ENCODE results near the gene SLC4A2.

The SLC4A2 gene

DNA sequence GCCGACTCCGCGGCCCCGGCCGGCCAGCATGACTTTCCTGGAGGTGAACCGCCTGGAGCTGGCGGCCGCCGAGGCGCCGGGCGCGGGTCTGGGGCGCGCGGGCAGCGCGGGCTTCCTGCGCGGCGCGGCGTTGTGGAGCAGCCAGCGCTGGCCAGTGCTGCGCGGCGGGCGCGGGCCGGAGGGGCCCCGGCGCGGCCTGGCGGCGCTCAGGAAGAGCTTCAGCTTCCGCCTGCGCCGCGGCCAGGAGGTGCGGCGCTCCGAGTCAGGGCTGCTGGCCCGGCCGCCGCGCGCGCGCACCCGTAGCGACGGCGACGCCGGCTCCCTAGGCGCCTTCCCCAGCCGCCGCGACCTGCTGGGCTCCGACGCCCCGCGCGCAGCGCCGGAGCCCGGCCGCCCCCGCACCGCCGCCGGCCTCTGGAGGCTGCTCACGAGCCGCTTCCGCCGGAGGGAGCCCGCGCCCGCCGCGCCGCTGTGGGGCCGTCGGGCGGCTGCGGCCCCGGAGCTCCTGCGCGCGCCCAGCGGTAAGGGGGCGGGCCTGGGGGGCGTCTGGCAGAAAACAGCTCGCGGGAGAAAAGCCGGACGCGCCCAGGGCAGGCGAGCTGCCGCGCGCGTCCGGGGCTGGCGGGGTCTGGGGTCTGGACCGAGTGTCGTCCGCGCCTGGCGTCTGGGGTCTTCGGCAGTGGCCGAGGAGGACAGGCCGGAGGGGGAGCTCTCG lies 55.9 kb downstream of the SLC4A2 start:
- Histone ChIP-seq H4K20me1 (ENCODE audit: insufficient read depth, low read length) (peaks cover 30% of the 10 kb centered on the region), H2AFZ (ENCODE audit: low read depth, low read length) (no peak overlapping the region), H3K27ac (ENCODE audit: low read length) (no peak overlapping the region), H3K4me2 (ENCODE audit: low read length) (no peak overlapping the region), H3K4me1 (ENCODE audit: low read length) (no peaks in the 10 kb centered on the region), H3K27me3 (ENCODE audit: low read depth, low read length) (no peaks in the 10 kb centered on the region), H3K9me3 (ENCODE audit: insufficient read depth, low read length) (no peaks in the 10 kb centered on the region), H3K4me3 (ENCODE audit: low read length) (no peak overlapping the region), H3K9ac (ENCODE audit: low read length) (no peak overlapping the region), H3K36me3 (replicated peaks; ENCODE audit: low read depth, low read length) (no peaks in the 10 kb centered on the region), H3K79me2 (ENCODE audit: low read length) (peaks cover 12% of the 10 kb centered on the region; the same call in 1 of the 2 replicates)
- no peak for TF ChIP-seq EZH2phosphoT487 (IDR thresholded peaks at IDR 0.05; ENCODE audit: low read depth)
- TF ChIP-seq, protein P1, sequence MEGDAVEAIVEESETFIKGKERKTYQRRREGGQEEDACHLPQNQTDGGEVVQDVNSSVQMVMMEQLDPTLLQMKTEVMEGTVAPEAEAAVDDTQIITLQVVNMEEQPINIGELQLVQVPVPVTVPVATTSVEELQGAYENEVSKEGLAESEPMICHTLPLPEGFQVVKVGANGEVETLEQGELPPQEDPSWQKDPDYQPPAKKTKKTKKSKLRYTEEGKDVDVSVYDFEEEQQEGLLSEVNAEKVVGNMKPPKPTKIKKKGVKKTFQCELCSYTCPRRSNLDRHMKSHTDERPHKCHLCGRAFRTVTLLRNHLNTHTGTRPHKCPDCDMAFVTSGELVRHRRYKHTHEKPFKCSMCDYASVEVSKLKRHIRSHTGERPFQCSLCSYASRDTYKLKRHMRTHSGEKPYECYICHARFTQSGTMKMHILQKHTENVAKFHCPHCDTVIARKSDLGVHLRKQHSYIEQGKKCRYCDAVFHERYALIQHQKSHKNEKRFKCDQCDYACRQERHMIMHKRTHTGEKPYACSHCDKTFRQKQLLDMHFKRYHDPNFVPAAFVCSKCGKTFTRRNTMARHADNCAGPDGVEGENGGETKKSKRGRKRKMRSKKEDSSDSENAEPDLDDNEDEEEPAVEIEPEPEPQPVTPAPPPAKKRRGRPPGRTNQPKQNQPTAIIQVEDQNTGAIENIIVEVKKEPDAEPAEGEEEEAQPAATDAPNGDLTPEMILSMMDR (IDR thresholded peaks at IDR 0.05; ENCODE audit: low read depth, low read length): no peak

DNA sequence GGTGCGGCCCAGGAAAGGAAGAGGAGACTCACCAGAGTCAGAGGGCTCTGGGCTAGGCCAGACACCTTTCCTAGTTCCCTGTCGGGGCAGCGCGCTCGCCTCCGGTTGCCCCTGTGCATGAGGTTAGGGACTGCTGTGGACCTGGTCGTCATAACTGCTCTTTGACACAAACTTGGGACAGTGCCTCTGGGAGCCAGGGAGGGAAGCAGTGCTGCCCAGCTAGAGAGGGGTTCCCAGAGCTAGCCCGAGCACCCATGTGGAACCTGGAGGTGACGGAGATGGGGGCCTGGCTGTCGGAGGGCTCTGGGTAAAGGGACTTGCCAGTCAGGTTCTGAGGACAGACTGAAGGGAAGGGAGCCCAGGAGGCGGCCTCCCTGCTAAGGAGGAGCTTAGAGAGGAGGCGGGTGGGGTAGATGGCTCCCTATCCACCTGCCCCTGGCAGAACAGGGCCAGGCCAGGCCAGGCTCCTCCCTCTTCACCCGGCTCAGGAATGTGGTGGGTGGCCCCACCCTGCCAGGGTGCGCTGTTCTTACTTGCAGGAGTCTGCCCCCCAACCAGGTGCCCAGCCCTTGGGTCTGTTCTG lies 56.5 kb downstream of the SLC4A2 start:
- H3K4me2 ChIP-seq (ENCODE audit: low read length): no peak overlapping the region
- H3K79me2 ChIP-seq (ENCODE audit: low read length): peaks cover 12% of the 10 kb centered on the region; the same call in 1 of the 2 replicates
- H3K4me3 ChIP-seq (ENCODE audit: low read length): no peak overlapping the region
- H3K27me3 ChIP-seq (ENCODE audit: low read depth, low read length): no peaks in the 10 kb centered on the region
- H3K9ac ChIP-seq (ENCODE audit: low read length): no peak overlapping the region
- H4K20me1 ChIP-seq (ENCODE audit: insufficient read depth, low read length): peaks cover 24% of the 10 kb centered on the region
- H3K27ac ChIP-seq (ENCODE audit: low read length): no peak overlapping the region
- no peaks in the 10 kb centered on the region for H3K36me3 ChIP-seq (replicated peaks; ENCODE audit: low read depth, low read length)
- no peaks in the 10 kb centered on the region for H3K4me1 ChIP-seq (ENCODE audit: low read length)
- H3K9me3 ChIP-seq (ENCODE audit: insufficient read depth, low read length): no peaks in the 10 kb centered on the region
- H2AFZ ChIP-seq (ENCODE audit: low read depth, low read length): no peak overlapping the region
- TF ChIP-seq EZH2phosphoT487 (IDR thresholded peaks at IDR 0.05; ENCODE audit: low read depth): no peak
- TF ChIP-seq, protein P1 (IDR thresholded peaks at IDR 0.05; ENCODE audit: low read depth, low read length): no peak

DNA sequence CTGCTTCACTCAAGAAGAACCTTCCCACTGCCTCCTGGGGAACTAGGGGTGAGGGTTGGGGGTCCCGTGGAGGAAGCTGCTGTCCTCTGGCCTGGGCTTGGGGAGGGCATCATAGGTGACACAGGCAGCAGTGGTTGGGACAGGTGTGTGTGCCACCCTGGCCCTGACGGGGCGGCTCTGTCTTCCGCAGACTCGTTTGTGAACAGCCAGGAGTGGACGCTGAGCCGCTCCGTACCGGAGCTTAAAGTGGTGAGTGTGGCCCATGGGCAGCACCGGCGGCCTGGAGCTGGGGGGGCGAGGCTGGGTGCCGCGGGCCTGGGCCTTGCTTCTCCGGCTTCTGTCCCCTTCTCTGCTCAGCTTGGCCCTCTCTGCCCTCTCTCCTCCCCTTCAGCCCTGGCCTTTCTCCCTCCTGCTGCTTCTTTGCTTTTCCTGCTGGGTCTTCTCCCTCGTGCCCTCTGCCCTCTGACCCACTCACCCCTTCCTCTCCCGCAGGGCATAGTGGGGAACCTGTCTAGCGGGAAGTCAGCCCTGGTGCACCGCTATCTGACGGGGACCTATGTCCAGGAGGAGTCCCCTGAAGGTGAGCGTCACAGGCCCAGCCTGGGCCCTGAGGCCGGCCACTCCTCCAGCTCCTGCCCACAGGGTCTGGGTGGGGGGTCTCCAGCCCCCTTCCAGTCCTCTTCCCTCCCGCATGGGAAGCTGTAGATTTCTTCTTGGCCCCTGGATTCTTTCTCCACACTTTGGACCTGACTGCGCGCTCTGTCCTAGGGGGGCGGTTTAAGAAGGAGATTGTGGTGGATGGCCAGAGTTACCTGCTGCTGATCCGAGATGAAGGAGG lies 57.4 kb downstream of the SLC4A2 start:
- no peak overlapping the region for H3K4me3 ChIP-seq (ENCODE audit: low read length)
- peaks cover 5% of the 10 kb centered on the region; the same call in 1 of the 2 replicates for H3K79me2 ChIP-seq (ENCODE audit: low read length)
- no peaks in the 10 kb centered on the region for H3K36me3 ChIP-seq (replicated peaks; ENCODE audit: low read depth, low read length)
- TF ChIP-seq EZH2phosphoT487 (IDR thresholded peaks at IDR 0.05; ENCODE audit: low read depth): no peak
- TF ChIP-seq, protein P1 (IDR thresholded peaks at IDR 0.05; ENCODE audit: low read depth, low read length): no peak
- peaks cover 17% of the 10 kb centered on the region for H4K20me1 ChIP-seq (ENCODE audit: insufficient read depth, low read length)
- H3K27me3 ChIP-seq (ENCODE audit: low read depth, low read length): no peaks in the 10 kb centered on the region
- no peaks in the 10 kb centered on the region for H3K9me3 ChIP-seq (ENCODE audit: insufficient read depth, low read length)
- H3K4me2 ChIP-seq (ENCODE audit: low read length): no peak overlapping the region
- no peak overlapping the region for H2AFZ ChIP-seq (ENCODE audit: low read depth, low read length)
- no peaks in the 10 kb centered on the region for H3K4me1 ChIP-seq (ENCODE audit: low read length)
- no peak overlapping the region for H3K9ac ChIP-seq (ENCODE audit: low read length)
- no peak overlapping the region for H3K27ac ChIP-seq (ENCODE audit: low read length)

DNA sequence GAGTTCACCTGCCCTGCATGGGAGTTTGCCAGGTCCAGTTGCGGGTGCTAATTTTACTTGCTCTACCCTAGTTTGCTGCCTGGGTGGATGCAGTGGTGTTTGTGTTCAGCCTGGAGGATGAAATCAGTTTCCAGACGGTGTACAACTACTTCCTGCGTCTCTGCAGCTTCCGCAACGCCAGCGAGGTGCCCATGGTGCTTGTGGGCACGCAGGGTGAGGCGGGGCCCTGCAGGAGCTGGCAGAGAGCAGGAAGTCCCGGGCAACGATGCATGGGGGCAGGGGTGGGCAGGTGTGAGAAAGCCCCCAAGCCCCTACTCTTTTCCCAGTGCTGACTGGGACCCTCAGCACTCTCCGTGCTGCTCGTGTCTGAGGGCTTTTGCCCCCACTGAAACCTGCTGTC lies 58.2 kb downstream of the SLC4A2 start:
- TF ChIP-seq, protein P1 (IDR thresholded peaks at IDR 0.05; ENCODE audit: low read depth, low read length): no peak
- no peak for TF ChIP-seq EZH2phosphoT487 (IDR thresholded peaks at IDR 0.05; ENCODE audit: low read depth)
- H3K9ac ChIP-seq (ENCODE audit: low read length): no peak overlapping the region
- H4K20me1 ChIP-seq (ENCODE audit: insufficient read depth, low read length): peaks cover 14% of the 10 kb centered on the region
- no peaks in the 10 kb centered on the region for H3K4me1 ChIP-seq (ENCODE audit: low read length)
- H3K4me2 ChIP-seq (ENCODE audit: low read length): no peak overlapping the region
- no peaks in the 10 kb centered on the region for H3K9me3 ChIP-seq (ENCODE audit: insufficient read depth, low read length)
- no peak overlapping the region for H2AFZ ChIP-seq (ENCODE audit: low read depth, low read length)
- no peak overlapping the region for H3K4me3 ChIP-seq (ENCODE audit: low read length)
- no peak overlapping the region for H3K27ac ChIP-seq (ENCODE audit: low read length)
- no peaks in the 10 kb centered on the region for H3K36me3 ChIP-seq (replicated peaks; ENCODE audit: low read depth, low read length)
- H3K79me2 ChIP-seq (ENCODE audit: low read length): no peaks in the 10 kb centered on the region; the same call in 1 of the 2 replicates
- H3K27me3 ChIP-seq (ENCODE audit: low read depth, low read length): no peaks in the 10 kb centered on the region

All from OCI-LY3 (cell line).